ENCODE data around the gene KCNH8.

Gene KCNH8

DNA sequence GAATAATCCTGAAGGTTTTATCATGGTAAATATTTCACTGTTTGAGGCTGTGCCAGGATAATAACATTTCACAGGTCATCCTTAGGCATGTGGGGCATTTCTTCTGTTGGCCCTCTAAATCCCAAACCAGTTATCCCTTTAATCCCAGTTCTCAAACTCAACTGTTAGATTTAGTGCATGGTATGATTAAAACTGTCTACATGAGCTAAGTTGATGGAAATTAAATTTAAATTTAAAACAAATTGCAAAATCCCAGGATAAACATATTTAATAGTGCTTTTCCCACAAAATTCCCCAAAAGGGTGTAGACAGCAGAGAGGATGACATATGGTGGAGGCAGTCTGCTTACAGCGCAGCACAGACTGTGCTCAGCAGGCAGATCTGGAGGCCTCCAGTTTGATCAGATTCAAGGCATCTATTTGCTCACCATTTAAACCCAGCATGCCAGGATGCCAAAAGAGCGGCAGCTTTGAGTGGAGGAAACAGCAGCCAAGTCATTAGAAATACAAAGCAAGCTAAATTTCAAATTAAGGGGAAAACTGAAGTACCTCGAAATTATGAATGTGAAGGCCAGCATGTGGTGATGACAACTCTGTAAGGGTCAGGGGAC, 325.8 kb downstream of the KCNH8 start:
- POLR2A ChIA-PET: no interaction called here
- TF ChIP-seq CTCF (IDR thresholded peaks at IDR 0.05; ENCODE audit: control extremely low read depth, extremely low read depth, low read depth, missing control alignments): no peak
- CTCF ChIA-PET: interaction anchor here (0.8 to 1.5 kb wide), 2 partner anchors 9 to 23 kb away, joined by 3 read pairs; no protein-coding TSS in a partner anchor
- no peak for DNase-seq (ENCODE audit: extremely low spot score)

DNA sequence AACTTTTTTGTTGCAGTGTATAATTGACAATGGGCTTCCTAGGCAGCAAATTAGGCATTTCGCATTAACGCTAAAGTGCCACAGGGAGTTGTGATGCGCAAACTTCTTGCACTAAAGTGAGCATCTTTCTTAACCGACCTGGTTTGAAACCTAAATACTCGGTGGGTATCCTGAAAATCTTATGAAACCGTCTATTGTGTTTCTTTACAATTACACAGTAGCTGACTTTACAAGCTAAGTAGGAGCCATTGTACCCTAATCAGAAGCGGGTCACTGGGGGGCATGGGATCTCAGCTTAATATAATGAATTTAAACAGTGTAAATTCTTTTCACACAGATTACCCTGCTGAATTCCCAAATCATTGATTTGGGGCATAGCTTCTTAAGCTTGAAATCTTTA, 328.0 kb downstream of the KCNH8 start:
- TF ChIP-seq CTCF (IDR thresholded peaks at IDR 0.05; ENCODE audit: control extremely low read depth, extremely low read depth, low read depth, missing control alignments): no peak
- DNase-seq (ENCODE audit: extremely low spot score): no peak
- ChIA-PET CTCF (interaction anchor here (1.1 kb wide), 1 partner anchor 71 kb away, joined by 3 read pairs; no protein-coding TSS in a partner anchor), POLR2A (no interaction called here)

DNA sequence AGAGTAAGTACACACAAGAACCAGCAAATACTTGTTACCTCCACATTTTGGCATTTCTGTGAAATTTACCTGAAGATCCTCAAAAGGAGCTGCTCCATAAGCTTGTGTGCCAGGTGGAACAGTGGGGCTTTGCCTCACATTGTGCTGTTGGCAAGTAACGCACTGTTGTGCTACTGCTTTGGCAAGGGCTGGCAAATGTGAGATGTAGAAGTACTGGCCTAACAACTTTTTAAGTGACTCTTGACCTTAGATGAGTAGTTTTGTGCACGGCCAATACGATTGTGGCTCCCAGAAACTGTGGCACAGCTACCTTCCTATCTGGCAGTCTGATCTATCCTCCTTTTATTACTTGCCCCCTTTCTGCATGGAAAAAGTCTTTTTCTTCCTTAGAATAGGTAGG, 337.0 kb downstream of the KCNH8 start:
- ChIA-PET CTCF (interaction anchor here (2.1 kb wide), 1 partner anchor 137 kb away, joined by 5 read pairs; no protein-coding TSS in a partner anchor), POLR2A (no interaction called here)
- TF ChIP-seq CTCF (IDR thresholded peaks at IDR 0.05; ENCODE audit: control extremely low read depth, extremely low read depth, low read depth, missing control alignments): no peak
- DNase-seq (ENCODE audit: extremely low spot score): no peak

GRCh38 chr3:19487386-19487785, 339.1 kb downstream of the KCNH8 start:
- no peak for DNase-seq (ENCODE audit: extremely low spot score)
- no peak for TF ChIP-seq CTCF (IDR thresholded peaks at IDR 0.05; ENCODE audit: control extremely low read depth, extremely low read depth, low read depth, missing control alignments)
- CTCF ChIA-PET: no interaction called here
- POLR2A ChIA-PET: no interaction called here

GRCh38 chr3:19488939-19489338, 340.6 kb downstream of the KCNH8 start:
- ChIA-PET POLR2A (no interaction called here), CTCF (interaction anchor here (1.1 kb wide), 1 partner anchor 9 kb away, joined by 3 read pairs; no protein-coding TSS in a partner anchor)
- no peak for TF ChIP-seq CTCF (IDR thresholded peaks at IDR 0.05; ENCODE audit: control extremely low read depth, extremely low read depth, low read depth, missing control alignments)
- DNase-seq (ENCODE audit: extremely low spot score): no peak

GRCh38 chr3:19489936-19490335, 341.6 kb downstream of the KCNH8 start:
- ChIA-PET CTCF (no interaction called here), POLR2A (no interaction called here)
- TF ChIP-seq CTCF (IDR thresholded peaks at IDR 0.05; ENCODE audit: control extremely low read depth, extremely low read depth, low read depth, missing control alignments): no peak
- no peak for DNase-seq (ENCODE audit: extremely low spot score)

All from GM10248 (cell line).